T-helper 17 cell (primary cell): Measurements from ENCODE around the gene BPTF. TPM values are rescaled to one million over a fixed set of nuclear protein-coding genes. Genes with fewer than 3 reads are reported as not detected.
A peak's percentile ranks its signal among the peaks of the same experiment; 100 is the strongest.
"Not testable (repeated sequence)": the region's sequence is repeated elsewhere in the genome, so short reads cannot be mapped to it uniquely, and the experiment has no call there.

ENCODE experiments used
- ATAC-seq: fragments of 150-1000 bp; cut with Tn5 transposase; 2 replicates; pipeline ENCODE4 v1.10.0; 2021; ENCODE audit warnings: mild to moderate bottlenecking, moderate library complexity
- DNase-seq, 3 donors: peaks; one replicate each; pipeline versions ENCODE4 v3.0.0 to v3.0.0-alpha.2; 2020 to 2021
- H3K9me3 ChIP-seq: one replicate; pipeline ENCODE4 v1.7.0; 2013; ENCODE audit warnings: low read length, mild to moderate bottlenecking; ENCODE audit not compliant: control insufficient read depth, poor library complexity, severe bottlenecking
- H3K27ac Mint-ChIP-seq: one replicate; pipeline ENCODE4 v1.8.0; 2022; ENCODE audit warnings: mild to moderate bottlenecking, moderate library complexity, mixed read lengths
- H3K27me3 Mint-ChIP-seq: one replicate; pipeline ENCODE4 v1.8.0; 2022; ENCODE audit warnings: mixed read lengths
- H3K36me3 Mint-ChIP-seq: one replicate; pipeline ENCODE4 v1.8.0; 2022; ENCODE audit warnings: low read depth, mixed read lengths
- H3K4me1 Mint-ChIP-seq: one replicate; pipeline ENCODE4 v1.8.0; 2022; ENCODE audit warnings: mild to moderate bottlenecking, mixed read lengths
- H3K4me3 Mint-ChIP-seq: one replicate; pipeline ENCODE4 v1.8.0; 2022; ENCODE audit warnings: mild to moderate bottlenecking, moderate library complexity, mixed read lengths
- total RNA-seq, 4 donors: library from RNA in 2 of 4; stranded (reverse) in 2 of 4; gene quantifications; one replicate each; pipeline ENCODE4 v1.2.3 and lab custom pipeline; 2022 to 2026

Gene BPTF
- total RNA-seq, 2 donors from 2014 or later: 138 to 145 TPM

- H3K9me3 ChIP-seq: no peaks in the 10 kb centered on the region
- Mint-ChIP-seq H3K36me3 (peaks cover 3% of the 10 kb centered on the region), H3K27me3 (no peaks in the 10 kb centered on the region), H3K27ac (no peak overlapping the region), H3K4me1 (peaks cover 8% of the 10 kb centered on the region), H3K4me3 (peak overlapping the region; percentile 8)
- ATAC-seq: no peak
- DNase-seq: no peak
Observed at GRCh38 chr17:68021963-68022362, 196.7 kb downstream of the BPTF start.

GRCh38 chr17:68022547-68022946 is 197.2 kb downstream of the BPTF start:
- not testable (repeated sequence) for H3K27ac Mint-ChIP-seq, H3K27me3 Mint-ChIP-seq, H3K9me3 ChIP-seq, H3K36me3 Mint-ChIP-seq, ATAC-seq, H3K4me1 Mint-ChIP-seq, H3K4me3 Mint-ChIP-seq, DNase-seq

- no peak for DNase-seq
- no peaks in the 10 kb centered on the region for H3K36me3 Mint-ChIP-seq
- no peaks in the 10 kb centered on the region for H3K27me3 Mint-ChIP-seq
- H3K27ac Mint-ChIP-seq: no peak overlapping the region
- H3K4me1 Mint-ChIP-seq: no peaks in the 10 kb centered on the region
- no peaks in the 10 kb centered on the region for H3K9me3 ChIP-seq
- no peak for ATAC-seq
- no peak overlapping the region for H3K4me3 Mint-ChIP-seq
Observed at GRCh38 chr17:68029512-68030215, 204.4 kb downstream of the BPTF start.

Other genes starting within 250 kb of the BPTF start
- 10 to 100 TPM; 51.4 to 67.8 TPM for gene NOL11, start 107.6 kb upstream of the BPTF start, total RNA-seq
- under 1 TPM; 0.37 to 0.55 TPM for gene C17orf58, start 171.0 kb downstream of the BPTF start, total RNA-seq
- 10 to 100 TPM; 65.2 to 83.6 TPM for gene KPNA2, start 210.2 kb downstream of the BPTF start, total RNA-seq